Chondrocyte (in vitro differentiated cells): ENCODE measurements around the gene C19orf25. TPM values are rescaled to one million over a fixed set of nuclear protein-coding genes. Genes with fewer than 3 reads are reported as not detected.

Experiments used
- DNase-seq: peaks from one replicate; pipeline ENCODE4 v3.0.0; 2021; ENCODE audit warnings: mixed read lengths, low spot score
- H3K27ac Mint-ChIP-seq: one replicate; pipeline ENCODE4 v1.8.0; 2021; ENCODE audit warnings: mild to moderate bottlenecking, moderate library complexity, mixed read lengths; ENCODE audit not compliant: unreplicated experiment
- H3K27me3 Mint-ChIP-seq: 2 replicates; pipeline ENCODE4 v1.8.0; 2021; ENCODE audit warnings: low read depth, mixed read lengths
- H3K36me3 Mint-ChIP-seq: 2 replicates; pipeline ENCODE4 v1.8.0; 2021; ENCODE audit warnings: low read depth, mixed read lengths
- H3K4me1 Mint-ChIP-seq: 2 replicates; pipeline ENCODE4 v1.8.0; 2021; ENCODE audit warnings: low read depth, mild to moderate bottlenecking, mixed read lengths
- H3K4me3 Mint-ChIP-seq: one replicate; pipeline ENCODE4 v1.8.0; 2021; ENCODE audit warnings: mild to moderate bottlenecking, moderate library complexity, mixed read lengths; ENCODE audit not compliant: unreplicated experiment
- H3K9me3 Mint-ChIP-seq: 2 replicates; pipeline ENCODE4 v1.8.0; 2021; ENCODE audit warnings: low read depth, mixed read lengths
- CTCF ChIP-seq: fragments of 200-600 bp; sonication (generic); IDR thresholded peaks from 2 replicates; pipeline ENCODE4 v1.5.0; 2021; ENCODE audit warnings: antibody characterized with exemption, mild to moderate bottlenecking, moderate library complexity
- total RNA-seq: library from RNA; stranded (reverse); gene quantifications from 3 replicates; pipeline ENCODE4 v1.2.1, GENCODE V29; 2021

C19orf25 gene
- total RNA-seq, 1 donor from 2014 or later = 23.3 TPM

GRCh38 chr19:1461862-1462261 lies 17.2 kb downstream of the C19orf25 start:
- Mint-ChIP-seq H3K27ac (no peak overlapping the region), H3K4me3 (no peak overlapping the region), H3K36me3 (peaks cover 4% of the 10 kb centered on the region), H3K27me3 (no peaks in the 10 kb centered on the region), H3K4me1 (no peaks in the 10 kb centered on the region), H3K9me3 (no peaks in the 10 kb centered on the region)
- TF ChIP-seq CTCF = no peak
- no peak for DNase-seq

- no peak for TF ChIP-seq CTCF
- no peak overlapping the region for H3K27ac Mint-ChIP-seq
- H3K36me3 Mint-ChIP-seq = peaks cover 4% of the 10 kb centered on the region
- H3K27me3 Mint-ChIP-seq = peaks cover 4% of the 10 kb centered on the region
- no peak for DNase-seq
- no peaks in the 10 kb centered on the region for H3K9me3 Mint-ChIP-seq
- H3K4me3 Mint-ChIP-seq = no peak overlapping the region
- no peaks in the 10 kb centered on the region for H3K4me1 Mint-ChIP-seq
Measured at GRCh38 chr19:1460033-1460995, 18.7 kb downstream of the C19orf25 start.

GRCh38 chr19:1459479-1459878 lies 19.5 kb downstream of the C19orf25 start:
- no peak overlapping the region for H3K27ac Mint-ChIP-seq
- TF ChIP-seq CTCF = no peak
- no peaks in the 10 kb centered on the region for H3K4me1 Mint-ChIP-seq
- DNase-seq = no peak
- peaks cover 4% of the 10 kb centered on the region for H3K27me3 Mint-ChIP-seq
- H3K4me3 Mint-ChIP-seq = no peak overlapping the region
- peaks cover 4% of the 10 kb centered on the region for H3K36me3 Mint-ChIP-seq
- H3K9me3 Mint-ChIP-seq = no peaks in the 10 kb centered on the region

- no peak for TF ChIP-seq CTCF
- Mint-ChIP-seq H3K9me3 (no peaks in the 10 kb centered on the region), H3K27me3 (peaks cover 7% of the 10 kb centered on the region), H3K4me1 (peaks cover 4% of the 10 kb centered on the region), H3K36me3 (peaks cover 4% of the 10 kb centered on the region), H3K27ac (no peak overlapping the region), H3K4me3 (no peak overlapping the region)
- no peak for DNase-seq
Measured at GRCh38 chr19:1457892-1458291, 21.1 kb downstream of the C19orf25 start.

- H3K27ac Mint-ChIP-seq = no peak overlapping the region
- DNase-seq = no peak
- H3K36me3 Mint-ChIP-seq = peaks cover 4% of the 10 kb centered on the region
- H3K4me3 Mint-ChIP-seq = no peak overlapping the region
- no peaks in the 10 kb centered on the region for H3K9me3 Mint-ChIP-seq
- H3K27me3 Mint-ChIP-seq = peaks cover 11% of the 10 kb centered on the region
- H3K4me1 Mint-ChIP-seq = peaks cover 4% of the 10 kb centered on the region
- TF ChIP-seq CTCF = no peak
Measured at GRCh38 chr19:1457031-1457739, 21.8 kb downstream of the C19orf25 start.
